Naive thymus-derived CD8-positive, alpha-beta T cell (primary cell): ENCODE measurements around the gene CRLF2. TPM values are rescaled to one million over a fixed set of nuclear protein-coding genes. Genes with fewer than 3 reads are reported as not detected.
"Not testable (repeated sequence)": the region's sequence is repeated elsewhere in the genome, so short reads cannot be mapped to it uniquely, and the experiment has no call there.

Experiments used
- ATAC-seq, 2 donors: fragments of 150-1000 bp; cut with Tn5 transposase in 1 of 2; sonication (Bioruptor Pico), chemical (Tn5 transposase) in 1 of 2; 1 replicate in 1 of 2; 2 replicates in 1 of 2; pipeline ENCODE4 v1.10.0; 2021; ENCODE audit warnings: mild to moderate bottlenecking in 2 of 2, moderate library complexity in 2 of 2
- POLR2A ChIA-PET: fragments of 350-600 bp; sonication (Branson Sonifier 250); formaldehyde crosslinking; loops from one replicate; lab custom pipeline; 2021; ENCODE audit warnings: antibody characterized with exemption; lab: Charles Lee
- DNase-seq, 10 donors: peaks; one replicate each; pipeline versions ENCODE4 v3.0.0 to v3.0.0-alpha.2; 2020 to 2022
- H3K27ac Mint-ChIP-seq, 10 donors: one replicate each; pipeline ENCODE4 v1.8.0; 2020 to 2022; ENCODE audit warnings: mild to moderate bottlenecking in 10 of 10, mixed read lengths in 10 of 10, moderate library complexity in 4 of 10, inconsistent platforms in 1 of 10
- H3K27me3 Mint-ChIP-seq, 5 donors: one replicate each; pipeline ENCODE4 v1.8.0; 2021 to 2022; ENCODE audit warnings: mixed read lengths in 5 of 5
- H3K36me3 Mint-ChIP-seq, 3 donors: one replicate each; pipeline ENCODE4 v1.8.0; 2020 to 2022; ENCODE audit warnings: mixed read lengths in 3 of 3, mild to moderate bottlenecking in 2 of 3, inconsistent platforms in 1 of 3
- H3K4me1 Mint-ChIP-seq, 4 donors: one replicate each; pipeline ENCODE4 v1.8.0; 2021 to 2022; ENCODE audit warnings: mixed read lengths in 4 of 4
- H3K4me3 Mint-ChIP-seq, 10 donors: one replicate each; pipeline ENCODE4 v1.8.0; 2020 to 2022; ENCODE audit warnings: mild to moderate bottlenecking in 10 of 10, mixed read lengths in 10 of 10, moderate library complexity in 6 of 10, inconsistent platforms in 1 of 10
- H3K9me3 Mint-ChIP-seq, 9 donors: one replicate each; pipeline ENCODE4 v1.8.0; 2020 to 2022; ENCODE audit warnings: mixed read lengths in 9 of 9, mild to moderate bottlenecking in 3 of 9, inconsistent platforms in 1 of 9, moderate library complexity in 1 of 9
- polyA plus RNA-seq, 3 donors: library from polyadenylated mRNA; unstranded; fragments of 300-500 nt; fragmentation: Illumina TruSeq; gene quantifications; one replicate each; pipeline ENCODE4 v1.2.3, GENCODE V29; 2021
- total RNA-seq, 8 experiments: library from RNA in 2 of 8; stranded (reverse) in 2 of 8; gene quantifications; one replicate each; pipeline ENCODE4 v1.2.3 and lab custom pipeline; 2021 to 2026

The CRLF2 gene
- total and polyA plus RNA-seq, 5 experiments from 2014 or later: not detected

- peaks cover 0 to 8% (median 0%) of the 10 kb centered on the region in 9 donors for H3K9me3 Mint-ChIP-seq
- peak overlapping the region in 7 of 10 donors; percentile 30 to 84 (median 47) for H3K27ac Mint-ChIP-seq
- POLR2A ChIA-PET: no interaction called here
- H3K27me3 Mint-ChIP-seq: no peaks in the 10 kb centered on the region
- H3K4me3 Mint-ChIP-seq: peak overlapping the region; percentile 28 to 59 (median 54)
- peaks cover 8 to 31% (median 16%) of the 10 kb centered on the region in 4 donors for H3K4me1 Mint-ChIP-seq
- peak; percentile 92 to 93 for ATAC-seq
- peak in 6 of 10 donors; percentile 14 to 47 (median 36) for DNase-seq
- no peaks in the 10 kb centered on the region for H3K36me3 Mint-ChIP-seq
Measured at GRCh38 chrX:1231850-1232465, 19.5 kb upstream of the CRLF2 start.

DNA sequence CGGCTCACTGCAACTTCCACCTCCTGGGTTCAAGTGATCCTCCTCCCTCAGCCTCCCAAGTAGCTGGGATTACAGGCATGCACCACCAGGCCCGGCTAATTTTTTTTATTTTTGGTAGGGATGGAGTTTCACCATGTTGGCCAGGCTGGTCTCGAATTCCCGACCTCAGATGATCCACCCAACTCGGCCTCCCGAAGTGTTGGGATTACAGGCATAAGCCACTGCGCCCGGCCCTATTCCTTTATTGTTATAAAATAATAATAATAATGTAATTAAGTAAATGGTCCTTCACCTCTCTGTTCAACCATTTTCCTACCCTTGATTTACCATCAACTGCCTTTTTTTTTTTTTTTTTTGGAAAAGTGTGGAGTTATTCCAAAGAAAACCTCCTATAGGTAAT, 15.7 kb upstream of the CRLF2 start:
- Mint-ChIP-seq H3K9me3 (peaks cover 0 to 22% (median 7%) of the 10 kb centered on the region in 9 donors), H3K4me1 (peaks cover 10 to 36% (median 16%) of the 10 kb centered on the region in 4 donors)
- H3K27me3 Mint-ChIP-seq, ATAC-seq, POLR2A ChIA-PET, H3K36me3 Mint-ChIP-seq, H3K27ac Mint-ChIP-seq, DNase-seq, H3K4me3 Mint-ChIP-seq: not testable (repeated sequence)

DNA sequence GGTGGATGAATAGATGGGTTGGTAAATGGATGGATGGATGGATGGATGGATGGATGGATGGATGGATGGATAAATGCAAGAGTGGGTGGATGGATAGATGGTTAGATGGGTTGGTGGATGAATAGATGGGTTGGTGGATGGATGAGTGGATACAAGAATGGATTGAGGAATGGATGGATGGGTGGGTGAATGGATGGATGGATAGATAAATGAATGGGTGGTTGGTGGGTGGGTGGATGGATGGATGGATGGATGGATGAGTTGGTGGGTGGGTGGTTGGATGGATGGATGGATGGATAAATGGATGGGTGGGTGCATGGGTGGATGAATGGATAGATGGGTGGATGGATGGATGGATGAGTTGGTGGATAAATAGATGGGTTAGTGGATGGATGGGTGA, 13.8 kb upstream of the CRLF2 start:
- Mint-ChIP-seq H3K27ac (no peak overlapping the region), H3K9me3 (peaks cover 0 to 22% (median 14%) of the 10 kb centered on the region in 9 donors), H3K27me3 (peaks cover 0 to 5% (median 0%) of the 10 kb centered on the region in 5 donors), H3K36me3 (peaks cover 0 to 10% (median 0%) of the 10 kb centered on the region in 3 donors), H3K4me3 (peak overlapping the region in 2 of 10 donors; percentile 17 to 30), H3K4me1 (peaks cover 6 to 24% (median 7%) of the 10 kb centered on the region in 4 donors)
- POLR2A ChIA-PET: no interaction called here
- no peak for ATAC-seq
- no peak for DNase-seq

- Mint-ChIP-seq H3K27ac (no peak overlapping the region), H3K9me3 (peaks cover 0 to 22% (median 14%) of the 10 kb centered on the region in 9 donors), H3K4me1 (peaks cover 6 to 24% (median 7%) of the 10 kb centered on the region in 4 donors), H3K36me3 (peaks cover 0 to 10% (median 0%) of the 10 kb centered on the region in 3 donors), H3K4me3 (peak overlapping the region in 1 of 10 donors; percentile 22), H3K27me3 (peaks cover 0 to 5% (median 0%) of the 10 kb centered on the region in 5 donors)
- POLR2A ChIA-PET: no interaction called here
- ATAC-seq (no peak), DNase-seq (no peak)
Measured at GRCh38 chrX:1224954-1225353, 12.5 kb upstream of the CRLF2 start.

DNA sequence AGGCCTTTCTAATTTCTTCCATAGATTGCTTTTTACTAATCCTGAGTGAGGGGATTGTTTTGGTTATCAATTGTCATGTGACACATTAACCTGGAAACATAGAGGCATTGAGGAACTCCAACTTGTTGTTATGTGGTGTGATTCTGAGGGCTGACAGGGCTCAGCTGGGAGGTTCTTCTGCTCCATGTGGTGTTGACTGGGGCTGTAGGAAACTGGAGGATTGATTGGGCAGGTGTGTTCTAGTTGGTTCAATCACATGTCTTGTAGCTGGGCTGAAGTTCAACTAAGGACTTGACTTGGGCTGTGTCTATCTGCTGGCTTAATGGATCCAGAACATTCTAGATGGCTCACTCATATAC, 10.8 kb upstream of the CRLF2 start:
- peaks cover 0 to 5% (median 0%) of the 10 kb centered on the region in 5 donors for H3K27me3 Mint-ChIP-seq
- ATAC-seq: no peak
- peaks cover 0 to 22% (median 14%) of the 10 kb centered on the region in 9 donors for H3K9me3 Mint-ChIP-seq
- POLR2A ChIA-PET: no interaction called here
- no peak for DNase-seq
- H3K27ac Mint-ChIP-seq: no peak overlapping the region
- peaks cover under 1 to 13% (median 4%) of the 10 kb centered on the region in 4 donors for H3K4me1 Mint-ChIP-seq
- H3K4me3 Mint-ChIP-seq: no peak overlapping the region
- H3K36me3 Mint-ChIP-seq: peaks cover 0 to 10% (median 0%) of the 10 kb centered on the region in 3 donors

DNA sequence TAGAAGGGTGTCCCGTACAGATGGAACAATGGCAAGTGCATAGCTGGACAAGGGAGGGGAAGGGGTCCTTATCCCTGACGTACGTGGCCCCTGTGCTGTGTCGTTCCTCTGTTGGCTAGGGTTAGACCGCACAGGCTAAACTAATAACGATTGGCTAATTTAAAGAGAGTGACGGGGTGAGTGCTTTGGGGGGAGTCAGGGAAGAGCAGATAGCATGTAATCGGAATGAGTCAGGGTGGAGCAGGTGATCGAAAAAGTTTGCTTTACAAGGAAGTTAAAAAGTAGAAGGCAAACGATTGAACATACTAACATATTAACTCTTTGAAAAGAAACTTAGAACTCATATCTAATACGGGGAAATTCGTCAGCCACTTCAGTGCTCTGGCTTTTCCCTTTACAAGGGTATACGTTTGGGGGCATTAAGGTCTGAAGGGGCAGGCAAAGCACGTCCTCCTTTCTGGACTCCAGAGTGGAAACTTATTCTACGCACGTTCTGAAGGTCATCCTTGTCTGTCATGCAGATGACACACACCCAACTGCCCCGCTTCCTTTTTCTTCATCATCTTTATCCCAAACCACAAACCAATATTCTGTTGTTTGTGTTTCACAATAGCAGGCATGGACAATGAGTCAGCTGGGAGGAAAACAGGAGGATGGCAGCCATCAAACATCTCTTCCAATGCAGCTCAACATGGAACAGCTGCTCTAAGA, 10.2 kb upstream of the CRLF2 start:
- ATAC-seq: no peak
- no peak for DNase-seq
- H3K4me3 Mint-ChIP-seq: no peak overlapping the region
- peaks cover 0 to 10% (median 0%) of the 10 kb centered on the region in 3 donors for H3K36me3 Mint-ChIP-seq
- H3K4me1 Mint-ChIP-seq: peaks cover 0 to 12% (median 4%) of the 10 kb centered on the region in 4 donors
- peaks cover 0 to 5% (median 0%) of the 10 kb centered on the region in 5 donors for H3K27me3 Mint-ChIP-seq
- POLR2A ChIA-PET: no interaction called here
- H3K27ac Mint-ChIP-seq: no peak overlapping the region
- H3K9me3 Mint-ChIP-seq: peaks cover 0 to 21% (median 14%) of the 10 kb centered on the region in 9 donors

DNA sequence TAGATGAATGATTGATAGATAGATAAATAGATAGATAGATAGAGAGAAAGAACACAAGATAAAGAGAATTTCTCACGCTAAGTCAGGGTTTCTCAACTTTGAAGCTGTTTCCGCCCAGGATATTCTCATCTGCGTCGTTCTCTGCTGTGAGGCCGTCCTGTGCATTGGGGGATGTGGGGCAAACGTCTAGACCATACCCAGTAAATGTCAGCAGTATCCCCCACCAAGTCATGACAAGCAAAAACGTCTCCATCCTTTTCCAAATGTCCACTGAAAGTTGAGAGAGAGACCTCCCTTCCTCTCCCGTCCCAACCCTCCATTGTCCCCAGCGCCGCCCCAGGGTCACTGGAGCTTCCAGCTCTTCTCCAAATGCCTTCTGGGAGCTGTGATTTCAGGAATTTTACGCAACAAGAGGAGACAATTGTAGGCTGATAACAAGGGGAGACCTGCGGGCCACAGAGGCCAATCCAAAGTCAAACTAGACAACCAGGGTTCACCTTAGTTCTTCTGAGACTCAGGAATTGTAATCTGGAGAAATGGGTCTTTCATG, 8.9 kb upstream of the CRLF2 start:
- Mint-ChIP-seq H3K9me3 (peaks cover 0 to 17% (median 9%) of the 10 kb centered on the region in 9 donors), H3K36me3 (peaks cover 0 to 10% (median 0%) of the 10 kb centered on the region in 3 donors), H3K27me3 (peaks cover 0 to 4% (median 2%) of the 10 kb centered on the region in 5 donors), H3K27ac (no peak overlapping the region), H3K4me1 (peaks cover 0 to 2% (median under 1%) of the 10 kb centered on the region in 4 donors), H3K4me3 (no peak overlapping the region)
- no peak for DNase-seq
- no peak for ATAC-seq
- POLR2A ChIA-PET: no interaction called here

DNA sequence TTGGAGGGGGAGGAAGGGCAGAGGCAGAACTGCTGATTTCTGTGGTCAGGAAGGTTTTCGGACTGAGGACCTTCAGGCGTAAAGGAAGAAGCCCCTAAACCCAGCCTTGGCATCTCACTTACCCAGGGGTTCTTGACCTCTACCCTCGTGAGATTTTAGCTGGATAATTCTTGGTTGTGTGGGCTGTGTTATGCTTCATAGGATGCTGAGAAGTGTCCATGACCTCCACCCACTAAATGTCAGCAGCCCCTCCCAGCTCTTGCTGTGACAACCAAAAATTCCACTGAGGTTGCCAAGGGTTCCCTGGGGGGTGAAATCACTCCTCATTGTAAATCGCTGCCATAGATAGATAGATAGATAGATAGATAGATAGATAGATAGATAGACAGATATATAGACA, 5.8 kb upstream of the CRLF2 start:
- H3K4me1 Mint-ChIP-seq: peaks cover 0 to 16% (median 5%) of the 10 kb centered on the region in 4 donors
- H3K9me3 Mint-ChIP-seq: peaks cover 0 to 10% (median 6%) of the 10 kb centered on the region in 9 donors
- DNase-seq (no peak), ATAC-seq (no peak)
- H3K4me3 Mint-ChIP-seq: no peak overlapping the region
- peaks cover 0 to 7% (median 0%) of the 10 kb centered on the region in 3 donors for H3K36me3 Mint-ChIP-seq
- H3K27me3 Mint-ChIP-seq: peaks cover 0 to 15% (median 3%) of the 10 kb centered on the region in 5 donors
- POLR2A ChIA-PET: no interaction called here
- no peak overlapping the region for H3K27ac Mint-ChIP-seq

DNA sequence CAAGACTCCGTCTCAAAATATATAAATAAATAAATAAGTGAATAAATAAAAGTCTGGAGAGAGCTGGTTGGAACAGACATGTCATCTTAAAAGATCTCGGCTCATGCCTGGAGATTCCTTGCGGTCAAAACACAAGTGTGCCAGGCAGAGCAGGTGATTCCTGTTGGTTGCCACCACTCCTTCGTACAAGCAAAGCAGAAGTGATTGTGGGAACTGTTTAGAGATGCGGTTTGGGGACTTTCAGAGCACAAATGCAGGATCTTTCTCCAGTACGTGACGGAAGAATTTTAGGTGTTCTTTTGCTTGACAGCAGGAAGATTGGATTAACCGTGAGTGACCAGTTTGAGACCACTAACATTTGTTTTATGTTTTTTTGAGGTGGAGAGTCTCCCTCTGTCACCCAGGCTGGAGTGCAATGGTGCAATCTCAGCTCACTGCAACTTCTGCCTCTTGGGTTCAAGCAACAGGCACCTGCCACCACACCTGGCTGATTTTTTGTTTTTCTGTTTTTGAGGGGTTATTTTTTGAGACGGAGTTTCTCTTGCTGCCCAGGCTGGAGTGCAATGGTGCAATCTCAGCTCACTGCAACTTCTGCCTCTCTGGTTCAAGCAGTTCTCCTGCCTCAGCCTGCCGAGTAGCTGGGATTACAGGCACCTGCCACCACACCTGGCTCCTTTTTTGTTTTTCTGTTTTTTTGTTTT, 2.8 kb upstream of the CRLF2 start:
- Mint-ChIP-seq H3K27me3 (peaks cover 0 to 18% (median 10%) of the 10 kb centered on the region in 5 donors), H3K4me1 (peaks cover 3 to 31% (median 17%) of the 10 kb centered on the region in 4 donors), H3K4me3 (peak overlapping the region in 3 of 10 donors; percentile 2 to 11 (median 9)), H3K9me3 (peaks cover 0 to 11% (median 0%) of the 10 kb centered on the region in 9 donors), H3K36me3 (no peaks in the 10 kb centered on the region), H3K27ac (no peak overlapping the region)
- DNase-seq (no peak), ATAC-seq (no peak)
- POLR2A ChIA-PET: no interaction called here

- ATAC-seq: no peak
- Mint-ChIP-seq H3K27ac (peak overlapping the region in 2 of 10 donors; percentile 32 to 35), H3K9me3 (peaks cover 0 to 11% (median 0%) of the 10 kb centered on the region in 9 donors), H3K4me3 (peak overlapping the region in 2 of 10 donors; percentile 42 to 48), H3K27me3 (peaks cover 0 to 18% (median 14%) of the 10 kb centered on the region in 5 donors), H3K4me1 (peaks cover 3 to 40% (median 18%) of the 10 kb centered on the region in 4 donors), H3K36me3 (no peaks in the 10 kb centered on the region)
- POLR2A ChIA-PET: no interaction called here
- no peak for DNase-seq
Measured at GRCh38 chrX:1213971-1214370, 1.5 kb upstream of the CRLF2 start.

DNA sequence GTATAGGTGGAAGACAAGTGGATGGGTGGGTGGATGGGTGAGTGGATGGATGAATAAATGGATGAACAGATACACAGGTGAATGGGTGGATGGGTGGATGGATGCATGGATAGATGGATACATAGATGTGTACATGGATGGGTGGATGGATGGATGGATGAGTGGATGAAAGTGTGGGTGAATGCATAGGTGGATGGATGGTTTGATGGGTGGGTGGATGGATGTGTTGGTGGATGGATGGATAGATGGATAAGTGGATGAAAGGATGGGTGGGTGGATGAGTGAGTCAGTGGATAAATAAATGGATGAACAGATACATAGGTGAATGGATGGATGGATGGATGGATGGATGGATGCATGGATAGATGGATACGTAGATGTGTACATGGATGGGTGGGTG, 1.6 kb downstream of the CRLF2 start:
- Mint-ChIP-seq H3K4me1 (peaks cover 7 to 63% (median 34%) of the 10 kb centered on the region in 4 donors), H3K4me3 (peak overlapping the region in 3 of 10 donors; percentile 1 to 61 (median 44)), H3K27ac (peak overlapping the region in 2 of 10 donors; percentile 2 to 44), H3K9me3 (peaks cover 0 to 11% (median 0%) of the 10 kb centered on the region in 9 donors), H3K36me3 (no peaks in the 10 kb centered on the region), H3K27me3 (peaks cover 0 to 15% (median 14%) of the 10 kb centered on the region in 5 donors)
- ATAC-seq (no peak), DNase-seq (no peak)
- POLR2A ChIA-PET: no interaction called here

DNA sequence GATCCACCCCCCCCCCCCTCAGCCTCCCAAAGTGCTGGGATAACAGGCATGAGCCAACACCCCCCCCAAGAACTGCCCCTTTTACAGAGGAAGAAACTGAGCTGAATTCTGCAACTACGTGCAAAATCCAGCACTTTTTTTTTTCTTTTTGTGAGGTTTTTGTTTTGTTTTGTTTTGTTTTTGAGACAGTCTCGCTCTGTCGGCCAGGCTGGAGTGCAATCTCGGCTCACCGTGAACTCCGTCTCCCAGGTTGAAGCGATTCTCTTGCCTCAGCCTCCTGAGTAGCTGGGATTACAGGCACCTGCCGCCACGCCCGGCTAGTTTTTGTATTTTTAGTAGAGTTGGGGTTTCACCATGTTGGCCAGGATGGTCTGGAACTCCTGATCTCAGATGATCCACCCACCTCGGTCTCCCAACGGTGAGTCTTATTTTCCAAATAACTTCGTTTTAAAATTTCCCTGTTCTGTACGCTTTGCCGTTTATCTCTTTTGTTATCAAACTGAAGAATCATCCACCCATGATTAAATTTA, 4.9 kb downstream of the CRLF2 start:
- ATAC-seq: no peak
- POLR2A ChIA-PET: no interaction called here
- peaks cover 12 to 59% (median 37%) of the 10 kb centered on the region in 4 donors for H3K4me1 Mint-ChIP-seq
- peaks cover 0 to 12% (median 3%) of the 10 kb centered on the region in 5 donors for H3K27me3 Mint-ChIP-seq
- peak overlapping the region in 9 of 10 donors; percentile 8 to 85 (median 63) for H3K4me3 Mint-ChIP-seq
- no peaks in the 10 kb centered on the region for H3K36me3 Mint-ChIP-seq
- DNase-seq: no peak
- peaks cover 0 to 11% (median 0%) of the 10 kb centered on the region in 9 donors for H3K9me3 Mint-ChIP-seq
- peak overlapping the region in 6 of 10 donors; percentile 22 to 95 (median 47) for H3K27ac Mint-ChIP-seq
